Astrocyte (in vitro differentiated cells and primary cell): ENCODE measurements around the gene PDCL3. TPM values are rescaled to one million over a fixed set of nuclear protein-coding genes. Genes with fewer than 3 reads are reported as not detected.

Source experiments
- DNase-seq: peaks from one replicate; pipeline ENCODE4 v3.0.0-alpha.2; 2010; ENCODE audit warnings: low read depth
- FAIRE-seq: peaks from 2 replicates; lab custom pipeline; 2011; peaks lifted over from hg19 to GRCh38; lab: Jason Lieb, UNC
- H2AFZ ChIP-seq: 2 replicates; pipeline ENCODE4 v1.6.0; 2012; ENCODE audit warnings: low read depth, low read length, inconsistent platforms
- H3K27ac ChIP-seq: 2 replicates; pipeline ENCODE4 v1.5.1; 2011; ENCODE audit warnings: low read depth, low read length, inconsistent platforms
- H3K27me3 ChIP-seq: 2 replicates; pipeline ENCODE4 v1.6.0; 2011; ENCODE audit warnings: low read length, inconsistent platforms; ENCODE audit not compliant: insufficient read depth
- H3K36me3 ChIP-seq: 2 replicates; pipeline ENCODE4 v1.5.1; 2011; ENCODE audit warnings: low read length, inconsistent platforms; ENCODE audit not compliant: insufficient read depth
- H3K4me1 ChIP-seq: 2 replicates; pipeline ENCODE4 v1.5.1; 2011; ENCODE audit warnings: low read length, inconsistent platforms; ENCODE audit not compliant: insufficient read depth
- H3K4me2 ChIP-seq: 2 replicates; pipeline ENCODE4 v1.6.0; 2012; ENCODE audit warnings: low read length, inconsistent platforms
- H3K4me3 ChIP-seq: 2 replicates; pipeline ENCODE4 v1.5.1; 2011; ENCODE audit warnings: low read depth, mild to moderate bottlenecking, low read length, inconsistent platforms; ENCODE audit not compliant: insufficient read depth
- H3K79me2 ChIP-seq: 2 replicates; pipeline ENCODE4 v1.6.0; 2012; ENCODE audit warnings: mild to moderate bottlenecking, low read length, inconsistent platforms; ENCODE audit not compliant: insufficient read depth
- H3K9ac ChIP-seq: 2 replicates; pipeline ENCODE4 v1.6.0; 2012; ENCODE audit warnings: mild to moderate bottlenecking, low read length, inconsistent platforms
- H3K9me3 ChIP-seq: 2 replicates; pipeline ENCODE4 v1.5.1; 2012; ENCODE audit warnings: low read depth, mild to moderate bottlenecking, low read length, inconsistent platforms; ENCODE audit not compliant: insufficient read depth
- H4K20me1 ChIP-seq: 2 replicates; pipeline ENCODE4 v1.6.0; 2012; ENCODE audit warnings: low read length, inconsistent platforms; ENCODE audit not compliant: insufficient read depth
- H3K27ac Mint-ChIP-seq: one replicate; pipeline ENCODE4 v1.8.0; 2021; ENCODE audit warnings: mild to moderate bottlenecking, mixed read lengths; ENCODE audit not compliant: unreplicated experiment
- H3K27me3 Mint-ChIP-seq: one replicate; pipeline ENCODE4 v1.8.0; 2021; ENCODE audit warnings: low read depth, mixed read lengths; ENCODE audit not compliant: unreplicated experiment
- H3K36me3 Mint-ChIP-seq: one replicate; pipeline ENCODE4 v1.8.0; 2021; ENCODE audit warnings: low read depth, mixed read lengths; ENCODE audit not compliant: unreplicated experiment
- H3K4me1 Mint-ChIP-seq: one replicate; pipeline ENCODE4 v1.8.0; 2021; ENCODE audit warnings: low read depth, mixed read lengths; ENCODE audit not compliant: unreplicated experiment
- H3K4me3 Mint-ChIP-seq: one replicate; pipeline ENCODE4 v1.8.0; 2021; ENCODE audit warnings: mild to moderate bottlenecking, moderate library complexity, mixed read lengths; ENCODE audit not compliant: unreplicated experiment
- H3K9me3 Mint-ChIP-seq: one replicate; pipeline ENCODE4 v1.8.0; 2021; ENCODE audit warnings: mild to moderate bottlenecking, mixed read lengths; ENCODE audit not compliant: unreplicated experiment
- EZH2 ChIP-seq: IDR thresholded peaks from 2 replicates; pipeline ENCODE4 v1.6.1; 2012; ENCODE audit warnings: mild to moderate bottlenecking, low read length, inconsistent platforms; ENCODE audit not compliant: insufficient read depth
- total RNA-seq: library from RNA; stranded (reverse); gene quantifications from 2 replicates; pipeline ENCODE4 v1.2.1, GENCODE V29; 2021
- TF ChIP-seq, protein P1 (sequence below): IDR thresholded peaks from 2 replicates; pipeline ENCODE4 v1.5.1; 2011; ENCODE audit warnings: low read depth, mild to moderate bottlenecking, inconsistent platforms, low read length, moderate library complexity; ENCODE audit not compliant: insufficient read depth

PDCL3 gene
- total RNA-seq, 1 donor from 2014 or later, result 35.5 TPM

GRCh38 chr2:100603948-100604633, 41.3 kb downstream of the PDCL3 start:
- H3K9me3 ChIP-seq, result no peaks in the 10 kb centered on the region
- no peak for TF ChIP-seq EZH2
- TF ChIP-seq, protein P1, sequence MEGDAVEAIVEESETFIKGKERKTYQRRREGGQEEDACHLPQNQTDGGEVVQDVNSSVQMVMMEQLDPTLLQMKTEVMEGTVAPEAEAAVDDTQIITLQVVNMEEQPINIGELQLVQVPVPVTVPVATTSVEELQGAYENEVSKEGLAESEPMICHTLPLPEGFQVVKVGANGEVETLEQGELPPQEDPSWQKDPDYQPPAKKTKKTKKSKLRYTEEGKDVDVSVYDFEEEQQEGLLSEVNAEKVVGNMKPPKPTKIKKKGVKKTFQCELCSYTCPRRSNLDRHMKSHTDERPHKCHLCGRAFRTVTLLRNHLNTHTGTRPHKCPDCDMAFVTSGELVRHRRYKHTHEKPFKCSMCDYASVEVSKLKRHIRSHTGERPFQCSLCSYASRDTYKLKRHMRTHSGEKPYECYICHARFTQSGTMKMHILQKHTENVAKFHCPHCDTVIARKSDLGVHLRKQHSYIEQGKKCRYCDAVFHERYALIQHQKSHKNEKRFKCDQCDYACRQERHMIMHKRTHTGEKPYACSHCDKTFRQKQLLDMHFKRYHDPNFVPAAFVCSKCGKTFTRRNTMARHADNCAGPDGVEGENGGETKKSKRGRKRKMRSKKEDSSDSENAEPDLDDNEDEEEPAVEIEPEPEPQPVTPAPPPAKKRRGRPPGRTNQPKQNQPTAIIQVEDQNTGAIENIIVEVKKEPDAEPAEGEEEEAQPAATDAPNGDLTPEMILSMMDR, result no peak
- peak overlapping the region; percentile 12 for H2AFZ ChIP-seq
- peak; percentile 39 for FAIRE-seq
- Mint-ChIP-seq H3K36me3 (no peaks in the 10 kb centered on the region), H3K27me3 (no peaks in the 10 kb centered on the region), H3K4me3 (no peak overlapping the region), H3K4me1 (peaks cover 4% of the 10 kb centered on the region), H3K9me3 (no peaks in the 10 kb centered on the region), H3K27ac (peak overlapping the region; percentile 26)
- H3K4me2 ChIP-seq, result peak overlapping the region; percentile 62
- no peaks in the 10 kb centered on the region for H3K79me2 ChIP-seq
- H3K4me3 ChIP-seq, result no peak overlapping the region
- H3K27me3 ChIP-seq, result no peaks in the 10 kb centered on the region
- peak; percentile 67 for DNase-seq
- peak overlapping the region; percentile 45 for H3K9ac ChIP-seq
- no peaks in the 10 kb centered on the region for H4K20me1 ChIP-seq
- H3K27ac ChIP-seq, result peak overlapping the region; percentile 17
- peaks cover 12% of the 10 kb centered on the region for H3K4me1 ChIP-seq
- H3K36me3 ChIP-seq, result no peaks in the 10 kb centered on the region

DNA sequence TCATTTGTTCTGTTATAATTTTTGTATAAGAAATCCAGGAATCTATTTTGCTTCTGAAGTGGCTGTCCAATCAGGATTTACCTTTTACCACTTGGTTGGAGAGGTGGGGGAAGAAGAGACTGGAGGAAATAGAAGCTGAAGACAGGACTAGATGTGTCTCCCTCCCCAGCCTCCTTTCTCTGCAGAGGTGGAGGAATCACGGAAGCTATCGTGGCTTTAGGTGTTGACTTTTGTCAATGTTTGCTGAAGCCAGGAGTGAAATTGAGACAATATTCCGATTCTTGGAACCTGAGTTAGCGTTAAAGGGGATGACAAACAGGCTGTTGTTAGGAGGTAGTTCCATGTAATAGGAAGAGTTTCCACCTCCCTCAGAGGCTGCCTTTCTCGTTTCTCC, 43.5 kb downstream of the PDCL3 start:
- H3K27ac ChIP-seq, result no peak overlapping the region
- H3K27me3 ChIP-seq, result no peaks in the 10 kb centered on the region
- FAIRE-seq (no peak), DNase-seq (no peak)
- no peaks in the 10 kb centered on the region for H4K20me1 ChIP-seq
- no peaks in the 10 kb centered on the region for H3K79me2 ChIP-seq
- H3K27me3 Mint-ChIP-seq, result peaks cover 6% of the 10 kb centered on the region
- H2AFZ ChIP-seq, result peak overlapping the region; percentile 18
- peaks cover 4% of the 10 kb centered on the region for H3K4me1 Mint-ChIP-seq
- TF ChIP-seq, protein P1, result no peak
- TF ChIP-seq EZH2, result no peak
- no peak overlapping the region for H3K4me3 ChIP-seq
- no peaks in the 10 kb centered on the region for H3K9me3 Mint-ChIP-seq
- H3K4me3 Mint-ChIP-seq, result no peak overlapping the region
- no peaks in the 10 kb centered on the region for H3K36me3 ChIP-seq
- no peak overlapping the region for H3K27ac Mint-ChIP-seq
- peaks cover 12% of the 10 kb centered on the region for H3K4me1 ChIP-seq
- no peaks in the 10 kb centered on the region for H3K9me3 ChIP-seq
- H3K9ac ChIP-seq, result no peak overlapping the region
- no peak overlapping the region for H3K4me2 ChIP-seq
- no peaks in the 10 kb centered on the region for H3K36me3 Mint-ChIP-seq

DNA sequence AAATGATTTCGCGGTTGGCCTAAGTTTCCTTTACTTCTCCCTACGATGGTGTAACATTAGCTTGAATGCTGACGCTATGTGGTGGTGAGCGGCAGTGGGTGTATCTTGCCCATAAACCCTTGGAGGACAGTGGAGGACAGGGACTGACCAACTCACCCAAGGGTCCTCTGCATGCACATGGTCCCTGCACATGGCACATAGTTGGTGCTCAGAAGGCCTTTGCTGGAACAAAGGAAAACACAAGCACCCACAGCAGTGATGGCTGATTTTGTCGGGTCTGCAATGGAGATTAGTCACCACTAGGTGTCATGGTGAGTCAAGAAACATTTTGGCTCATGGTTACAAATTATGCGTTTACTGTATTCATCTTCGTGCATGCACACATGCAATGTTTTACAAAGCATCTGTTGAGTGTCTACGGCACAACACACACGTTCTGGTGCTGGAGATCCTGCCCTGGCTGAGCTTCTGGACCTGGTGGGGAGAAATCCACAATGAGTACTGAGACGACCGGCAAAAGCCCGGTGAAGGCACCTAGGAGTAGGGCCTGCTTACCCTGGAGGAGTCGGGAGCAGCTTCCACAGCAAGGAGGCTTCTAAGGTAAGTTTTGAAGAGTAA, 44.0 kb downstream of the PDCL3 start:
- Mint-ChIP-seq H3K27ac (no peak overlapping the region), H3K36me3 (no peaks in the 10 kb centered on the region), H3K27me3 (peaks cover 7% of the 10 kb centered on the region), H3K9me3 (no peaks in the 10 kb centered on the region), H3K4me1 (peaks cover 4% of the 10 kb centered on the region), H3K4me3 (no peak overlapping the region)
- no peak overlapping the region for H3K27ac ChIP-seq
- H3K4me1 ChIP-seq, result peaks cover 12% of the 10 kb centered on the region
- H2AFZ ChIP-seq, result peak overlapping the region; percentile 18
- no peak for TF ChIP-seq EZH2
- TF ChIP-seq, protein P1, result peak; percentile 92
- H3K36me3 ChIP-seq, result no peaks in the 10 kb centered on the region
- no peak overlapping the region for H3K4me3 ChIP-seq
- DNase-seq (peak; percentile 6), FAIRE-seq (peak; percentile 82)
- H3K27me3 ChIP-seq, result no peaks in the 10 kb centered on the region
- H4K20me1 ChIP-seq, result no peaks in the 10 kb centered on the region
- no peaks in the 10 kb centered on the region for H3K79me2 ChIP-seq
- no peak overlapping the region for H3K9ac ChIP-seq
- H3K4me2 ChIP-seq, result no peak overlapping the region
- no peaks in the 10 kb centered on the region for H3K9me3 ChIP-seq
